Erythroblast (primary cell): ENCODE results near the gene SAP130.
"Not testable (repeated sequence)": the region's sequence is repeated elsewhere in the genome, so short reads cannot be mapped to it uniquely, and the experiment has no call there.

Source experiments
- DNase-seq, 2 experiments: peaks; one replicate each; lab custom pipeline; 2025; lab: John Stamatoyannopoulos, UW
- GATA1 ChIP-seq: IDR thresholded peaks from 2 replicates; pipeline ENCODE4 v1.6.1; 2011; ENCODE audit warnings: low read depth, mild to moderate bottlenecking, control low read depth, low read length, moderate library complexity
- POLR2A ChIP-seq: IDR thresholded peaks from 2 replicates; pipeline ENCODE4 v1.6.1; 2011; ENCODE audit warnings: mild to moderate bottlenecking, low read length

The SAP130 gene

GRCh38 chr2:127909019-127909418 is 118.8 kb downstream of the SAP130 start:
- DNase-seq = no peak
- TF ChIP-seq POLR2A (no peak), GATA1 (no peak)

- DNase-seq = not testable (repeated sequence)
Measured at GRCh38 chr2:127907733-127908400, 120.0 kb downstream of the SAP130 start.

- no peak for DNase-seq
Measured at GRCh38 chr2:127906206-127906926, 121.5 kb downstream of the SAP130 start.

GRCh38 chr2:127901339-127902056 is 126.4 kb downstream of the SAP130 start:
- DNase-seq = no peak
- no peak for TF ChIP-seq GATA1
- no peak for TF ChIP-seq POLR2A

More at GRCh38 chr2:127906206-127906926, 121.5 kb downstream of the SAP130 start:
- TF ChIP-seq GATA1 (no peak), POLR2A (no peak)

GRCh38 chr2:127897531-127898211 is 130.2 kb downstream of the SAP130 start:
- TF ChIP-seq POLR2A (no peak), GATA1 (no peak)
- no peak for DNase-seq

- TF ChIP-seq GATA1 (no peak), POLR2A (no peak)
- no peak for DNase-seq
Measured at GRCh38 chr2:127893494-127893893, 134.4 kb downstream of the SAP130 start.

GRCh38 chr2:127893033-127893432 is 134.8 kb downstream of the SAP130 start:
- TF ChIP-seq POLR2A (no peak), GATA1 (no peak)
- DNase-seq = no peak

- DNase-seq = no peak
- TF ChIP-seq POLR2A = no peak
- no peak for TF ChIP-seq GATA1
Measured at GRCh38 chr2:127891811-127892210, 136.0 kb downstream of the SAP130 start.
